Large intestine (tissue), 3 donors: ENCODE measurements around the gene ME1. TPM values are rescaled to one million over a fixed set of nuclear protein-coding genes. Genes with fewer than 3 reads are reported as not detected.

Experiments
- DNase-seq, 2 donors: peaks; one replicate each; pipeline versions ENCODE4 v3.0.0 to v3.0.0-alpha.2; 2013
- H3K27ac ChIP-seq: one replicate; pipeline ENCODE4 v1.5.1; 2013; ENCODE audit warnings: low read length
- H3K27me3 ChIP-seq: 2 replicates; pipeline ENCODE4 v1.6.1; 2013; ENCODE audit warnings: low read length; ENCODE audit not compliant: control insufficient read depth, insufficient read depth
- H3K36me3 ChIP-seq: 2 replicates; pipeline ENCODE4 v1.6.1; 2013; ENCODE audit warnings: low read length; ENCODE audit not compliant: control insufficient read depth, insufficient read depth
- H3K4me1 ChIP-seq: one replicate; pipeline ENCODE4 v1.6.1; 2013; ENCODE audit warnings: low read length; ENCODE audit not compliant: control insufficient read depth, insufficient read depth
- H3K4me3 ChIP-seq: one replicate; pipeline ENCODE4 v1.5.1; 2013; ENCODE audit warnings: low read length
- H3K9me3 ChIP-seq: one replicate; pipeline ENCODE4 v1.6.1; 2013; ENCODE audit warnings: mild to moderate bottlenecking, low read depth, low read length, moderate library complexity; ENCODE audit not compliant: control insufficient read depth
- WGBS: methylation state at CpG from one replicate; pipeline ENCODE4 v1.1.5; 2013; ENCODE audit warnings: low lambda C conversion rate; ENCODE audit not compliant: insufficient coverage; 5-methylcytosine and 5-hydroxymethylcytosine counted together
- polyA plus RNA-seq: library from polyadenylated mRNA; unstranded; fragments of 120-200 nt; gene quantifications from one replicate; pipeline ENCODE4 v1.2.1, GENCODE V29; 2013

Gene ME1
- polyA plus RNA-seq, 1 donor = 11.9 TPM

- H3K4me1 ChIP-seq = no peaks in the 10 kb centered on the region
- peaks cover 3% of the 10 kb centered on the region for H3K36me3 ChIP-seq
- no peak for DNase-seq
- WGBS = 25% methylated on average over 2 of the region's 3 CpGs
- no peak overlapping the region for H3K4me3 ChIP-seq
- no peaks in the 10 kb centered on the region for H3K27me3 ChIP-seq
- no peak overlapping the region for H3K27ac ChIP-seq
- H3K9me3 ChIP-seq = no peaks in the 10 kb centered on the region
These were observed 208.9 kb downstream of the ME1 start for GRCh38 chr6:83221889-83222479.

- Histone ChIP-seq H3K27ac (no peak overlapping the region), H3K36me3 (peaks cover 3% of the 10 kb centered on the region), H3K4me1 (no peaks in the 10 kb centered on the region), H3K27me3 (no peaks in the 10 kb centered on the region), H3K4me3 (no peak overlapping the region), H3K9me3 (no peaks in the 10 kb centered on the region)
- WGBS = 100% methylated on average over 1 of the region's 1 CpG
- DNase-seq = no peak
These were observed 209.6 kb downstream of the ME1 start for GRCh38 chr6:83221276-83221675.

- Histone ChIP-seq H3K27ac (no peak overlapping the region), H3K4me1 (peaks cover 4% of the 10 kb centered on the region), H3K27me3 (no peaks in the 10 kb centered on the region), H3K36me3 (peaks cover 3% of the 10 kb centered on the region), H3K4me3 (no peak overlapping the region), H3K9me3 (no peaks in the 10 kb centered on the region)
- no peak for DNase-seq
These were observed 210.7 kb downstream of the ME1 start for GRCh38 chr6:83220121-83220520.

- 63% methylated on average over 2 of the region's 3 CpGs for WGBS
- H3K4me1 ChIP-seq = peaks cover 4% of the 10 kb centered on the region
- no peak overlapping the region for H3K4me3 ChIP-seq
- no peak for DNase-seq
- H3K36me3 ChIP-seq = peaks cover 3% of the 10 kb centered on the region
- H3K27me3 ChIP-seq = no peaks in the 10 kb centered on the region
- H3K27ac ChIP-seq = no peak overlapping the region
- H3K9me3 ChIP-seq = no peaks in the 10 kb centered on the region
These were observed 212.2 kb downstream of the ME1 start for GRCh38 chr6:83218646-83219045.

GRCh38 chr6:83216806-83217205 is 214.0 kb downstream of the ME1 start:
- Histone ChIP-seq H3K27me3 (no peaks in the 10 kb centered on the region), H3K9me3 (no peaks in the 10 kb centered on the region), H3K4me3 (no peak overlapping the region), H3K27ac (no peak overlapping the region), H3K36me3 (peaks cover 3% of the 10 kb centered on the region), H3K4me1 (peaks cover 4% of the 10 kb centered on the region)
- DNase-seq = no peak

- whole genome bisulfite sequencing = 60% methylated on average over 2 of the region's 7 CpGs
- peaks cover 4% of the 10 kb centered on the region for H3K4me1 ChIP-seq
- no peak overlapping the region for H3K4me3 ChIP-seq
- DNase-seq = peak; percentile 48 to 52
- peaks cover 3% of the 10 kb centered on the region for H3K36me3 ChIP-seq
- no peaks in the 10 kb centered on the region for H3K27me3 ChIP-seq
- H3K9me3 ChIP-seq = no peaks in the 10 kb centered on the region
- H3K27ac ChIP-seq = no peak overlapping the region
These were observed 215.5 kb downstream of the ME1 start for GRCh38 chr6:83215131-83216047.

- H3K9me3 ChIP-seq = no peaks in the 10 kb centered on the region
- no peaks in the 10 kb centered on the region for H3K27me3 ChIP-seq
- no peak overlapping the region for H3K4me3 ChIP-seq
- peak in 1 of 2 donors; percentile 53 for DNase-seq
- peaks cover 4% of the 10 kb centered on the region for H3K4me1 ChIP-seq
- no peaks in the 10 kb centered on the region for H3K36me3 ChIP-seq
- peak overlapping the region; percentile 2 for H3K27ac ChIP-seq
- 17% methylated on average over 1 of the region's 4 CpGs for WGBS
These were observed 228.8 kb downstream of the ME1 start for GRCh38 chr6:83202031-83202430.

GRCh38 chr6:83199863-83200225 is 231.0 kb downstream of the ME1 start:
- H3K36me3 ChIP-seq = peaks cover 5% of the 10 kb centered on the region
- H3K4me3 ChIP-seq = no peak overlapping the region
- H3K27ac ChIP-seq = no peak overlapping the region
- H3K9me3 ChIP-seq = no peaks in the 10 kb centered on the region
- peaks cover 4% of the 10 kb centered on the region for H3K4me1 ChIP-seq
- 60% methylated on average over 1 of the region's 2 CpGs for WGBS
- DNase-seq = no peak
- H3K27me3 ChIP-seq = no peaks in the 10 kb centered on the region

- H3K27ac ChIP-seq = no peak overlapping the region
- peaks cover 5% of the 10 kb centered on the region for H3K36me3 ChIP-seq
- H3K4me1 ChIP-seq = peaks cover 4% of the 10 kb centered on the region
- H3K9me3 ChIP-seq = no peaks in the 10 kb centered on the region
- DNase-seq = peak in 1 of 2 donors; percentile 48
- WGBS = 100% methylated on average over 1 of the region's 5 CpGs
- H3K4me3 ChIP-seq = no peak overlapping the region
- H3K27me3 ChIP-seq = no peaks in the 10 kb centered on the region
These were observed 231.5 kb downstream of the ME1 start for GRCh38 chr6:83199173-83199862.

- H3K9me3 ChIP-seq = no peaks in the 10 kb centered on the region
- WGBS = no CpG with 5 or more reads among the region's 4 CpGs
- H3K4me1 ChIP-seq = peaks cover 4% of the 10 kb centered on the region
- no peak overlapping the region for H3K4me3 ChIP-seq
- H3K27ac ChIP-seq = no peak overlapping the region
- no peaks in the 10 kb centered on the region for H3K27me3 ChIP-seq
- H3K36me3 ChIP-seq = peaks cover 5% of the 10 kb centered on the region
- no peak for DNase-seq
These were observed 232.2 kb downstream of the ME1 start for GRCh38 chr6:83198486-83199172.
